T-cell (primary cell): Measurements from ENCODE around the gene DPH5. TPM values are rescaled to one million over a fixed set of nuclear protein-coding genes. Genes with fewer than 3 reads are reported as not detected.
"Not testable (repeated sequence)": the region's sequence is repeated elsewhere in the genome, so short reads cannot be mapped to it uniquely, and the experiment has no call there.

Source experiments
- ATAC-seq, 4 experiments: fragments of 200-7000 bp in 3 of 4; fragments of 150-1000 bp in 1 of 4; cut with Tn5 transposase; replicated peaks in 1 of 4; 1 replicate in 3 of 4; 2 replicates in 1 of 4; pipeline ENCODE4 v1.10.0; 2021; ENCODE audit warnings: moderate library complexity in 3 of 4, mild to moderate bottlenecking in 2 of 4, moderate number of reproducible peaks in 1 of 4
- CTCF ChIA-PET, 2 donors: fragments of 300-600 bp; sonication (Branson Sonifier 250); formaldehyde crosslinking; loops; one replicate each; lab custom pipeline; 2022; ENCODE audit warnings: antibody characterized with exemption in 2 of 2; lab: Charles Lee
- POLR2A ChIA-PET, 2 donors: fragments of 300-600 bp; sonication (Branson Sonifier 250); formaldehyde crosslinking; loops; one replicate each; lab custom pipeline; 2022; ENCODE audit warnings: antibody characterized with exemption in 2 of 2; lab: Charles Lee
- DNase-seq, 35 experiments: peaks; one replicate each; pipeline versions ENCODE4 v3.0.0 to v3.0.0-alpha.2; 2013 to 2023
- H3K27ac ChIP-seq: one replicate; pipeline ENCODE4 v1.5.1; 2013; ENCODE audit warnings: low read length
- H3K27me3 ChIP-seq, 2 experiments: replicated peaks in 1 of 2; 1 replicate in 1 of 2; 2 replicates in 1 of 2; pipeline versions ENCODE4 v1.6.1 to v1.7.0; 2013; ENCODE audit warnings: low read length in 1 of 2, mixed read lengths in 1 of 2; ENCODE audit not compliant: control insufficient read depth in 2 of 2, insufficient read depth in 2 of 2; ENCODE audit errors: extremely low read depth in 1 of 2
- H3K36me3 ChIP-seq, 2 donors: 1 replicate in 1 of 2; 2 replicates in 1 of 2; pipeline versions ENCODE4 v1.6.1 to v1.7.0; 2013; ENCODE audit warnings: low read length in 1 of 2; ENCODE audit not compliant: control insufficient read depth in 2 of 2, insufficient read depth in 1 of 2; ENCODE audit errors: extremely low read depth in 1 of 2
- H3K4me1 ChIP-seq, 2 experiments: 1 replicate in 1 of 2; 2 replicates in 1 of 2; pipeline versions ENCODE4 v1.6.1 to v1.7.0; 2013; ENCODE audit warnings: low read length in 2 of 2, mixed read lengths in 1 of 2; ENCODE audit not compliant: insufficient read depth in 2 of 2, control insufficient read depth in 1 of 2; ENCODE audit errors: extremely low read depth in 1 of 2
- H3K4me3 ChIP-seq, 2 donors: 1 replicate in 1 of 2; 2 replicates in 1 of 2; pipeline versions ENCODE4 v1.5.1 to v1.7.0; 2013; ENCODE audit warnings: mild to moderate bottlenecking in 2 of 2, low read length in 1 of 2, moderate library complexity in 1 of 2; ENCODE audit not compliant: control insufficient read depth in 1 of 2; ENCODE audit errors: extremely low read depth in 1 of 2
- H3K9me3 ChIP-seq: 2 replicates; pipeline ENCODE4 v1.7.0; 2013
- H3K27ac Mint-ChIP-seq, 2 donors: one replicate each; pipeline ENCODE4 v1.8.0; 2020 to 2021; ENCODE audit warnings: mild to moderate bottlenecking in 2 of 2, mixed read lengths in 2 of 2
- H3K27me3 Mint-ChIP-seq, 2 donors: one replicate each; pipeline ENCODE4 v1.8.0; 2021 to 2022; ENCODE audit warnings: mixed read lengths in 2 of 2
- H3K36me3 Mint-ChIP-seq: one replicate; pipeline ENCODE4 v1.8.0; 2021; ENCODE audit warnings: mixed read lengths
- H3K4me1 Mint-ChIP-seq, 3 donors: one replicate each; pipeline ENCODE4 v1.8.0; 2020 to 2022; ENCODE audit warnings: mixed read lengths in 3 of 3, mild to moderate bottlenecking in 1 of 3
- H3K4me3 Mint-ChIP-seq, 3 donors: one replicate each; pipeline ENCODE4 v1.8.0; 2020 to 2022; ENCODE audit warnings: mild to moderate bottlenecking in 3 of 3, mixed read lengths in 3 of 3, moderate library complexity in 3 of 3
- H3K9me3 Mint-ChIP-seq, 3 donors: one replicate each; pipeline ENCODE4 v1.8.0; 2020 to 2022; ENCODE audit warnings: mixed read lengths in 3 of 3
- WGBS: methylation state at CpG from one replicate; pipeline ENCODE4 v1.1.5; 2013; ENCODE audit warnings: missing lambda C conversion rate; ENCODE audit not compliant: insufficient coverage; 5-methylcytosine and 5-hydroxymethylcytosine counted together
- total RNA-seq, 35 experiments: library from RNA in 6 of 35; stranded (reverse) in 6 of 35; fragments of 120-200 nt in 1 of 35; gene quantifications; one replicate each; pipeline versions ENCODE4 v1.2.1 to v1.2.4 and lab custom pipeline; 2013 to 2026

Gene DPH5
- total RNA-seq, 5 donors from 2014 or later (not counting 1 experiment from before 2014, with no cell fraction given) = 42.7 to 65.6 (median 45.0) TPM

GRCh38 chr1:100955322-100955721, 70.3 kb downstream of the DPH5 start:
- peak overlapping the region in 1 of 2 donors; percentile 55 for H3K27ac Mint-ChIP-seq
- H3K36me3 Mint-ChIP-seq = peaks cover 55% of the 10 kb centered on the region
- no CpG with 5 or more reads among the region's 1 CpG for WGBS
- no peak overlapping the region for H3K4me3 Mint-ChIP-seq
- peaks cover 40 to 61% (median 59%) of the 10 kb centered on the region in 3 donors for H3K4me1 Mint-ChIP-seq
- no peak for DNase-seq
- Histone ChIP-seq H3K36me3 (peaks cover 8 to 11% of the 10 kb centered on the region in 2 donors), H3K9me3 (peaks cover 11% of the 10 kb centered on the region), H3K27ac (no peak overlapping the region), H3K27me3 (no peaks in the 10 kb centered on the region), H3K4me1 (peaks cover 0 to 6% of the 10 kb centered on the region in 2 experiments), H3K4me3 (no peak overlapping the region)
- no peak for ATAC-seq
- H3K27me3 Mint-ChIP-seq = no peaks in the 10 kb centered on the region
- H3K9me3 Mint-ChIP-seq = peaks cover 9 to 25% (median 21%) of the 10 kb centered on the region in 3 donors
- ChIA-PET CTCF (interaction anchor here in 1 of 2 donors (0.6 kb wide), 1 partner anchor 549 kb away, joined by 4 read pairs; no protein-coding TSS in a partner anchor), POLR2A (interaction anchor here in 1 of 2 donors (0.8 kb wide), 1 partner anchor 157 kb away, joined by 3 read pairs; no protein-coding TSS in a partner anchor)

GRCh38 chr1:100953960-100954730, 71.4 kb downstream of the DPH5 start:
- H3K4me1 ChIP-seq = peaks cover 6 to 16% of the 10 kb centered on the region in 2 experiments
- Mint-ChIP-seq H3K4me1 (peaks cover 45 to 64% (median 61%) of the 10 kb centered on the region in 3 donors), H3K9me3 (peaks cover 9 to 25% (median 21%) of the 10 kb centered on the region in 3 donors), H3K27ac (peak overlapping the region; percentile 71 to 86), H3K27me3 (no peaks in the 10 kb centered on the region), H3K4me3 (no peak overlapping the region), H3K36me3 (peaks cover 55% of the 10 kb centered on the region)
- ChIA-PET CTCF (interaction anchor here in 1 of 2 donors (0.6 kb wide), 1 partner anchor 40 kb away, joined by 4 read pairs; no protein-coding TSS in a partner anchor), POLR2A (interaction anchor here in 1 of 2 donors (0.6 kb wide), 1 partner anchor 34 kb away, joined by 3 read pairs; no protein-coding TSS in a partner anchor)
- H3K36me3 ChIP-seq = peaks cover 10 to 11% of the 10 kb centered on the region in 2 donors
- no CpG with 5 or more reads among the region's 2 CpGs for WGBS
- H3K27me3 ChIP-seq = no peaks in the 10 kb centered on the region
- no peak for ATAC-seq
- H3K9me3 ChIP-seq = peaks cover 11% of the 10 kb centered on the region
- H3K4me3 ChIP-seq = no peak overlapping the region
- DNase-seq = no peak
- no peak overlapping the region for H3K27ac ChIP-seq

GRCh38 chr1:100952970-100953369, 72.6 kb downstream of the DPH5 start:
- H3K27me3 Mint-ChIP-seq, H3K4me3 ChIP-seq, DNase-seq, POLR2A ChIA-PET, H3K27me3 ChIP-seq, CTCF ChIA-PET, ATAC-seq, H3K4me3 Mint-ChIP-seq: not testable (repeated sequence)
- Mint-ChIP-seq H3K4me1 (peaks cover 56 to 69% (median 68%) of the 10 kb centered on the region in 3 donors), H3K9me3 (peaks cover 14 to 35% (median 24%) of the 10 kb centered on the region in 3 donors), H3K27ac (peak overlapping the region; percentile 76 to 86), H3K36me3 (peaks cover 58% of the 10 kb centered on the region)
- no CpG with 5 or more reads among the region's 1 CpG for WGBS
- Histone ChIP-seq H3K9me3 (peaks cover 11% of the 10 kb centered on the region), H3K4me1 (peaks cover 13 to 25% of the 10 kb centered on the region in 2 experiments), H3K27ac (peak overlapping the region; percentile 20), H3K36me3 (peaks cover 10 to 14% of the 10 kb centered on the region in 2 donors)

GRCh38 chr1:100952104-100952745, 73.4 kb downstream of the DPH5 start:
- ATAC-seq (no peak), DNase-seq (no peak)
- Histone ChIP-seq H3K9me3 (peaks cover 11% of the 10 kb centered on the region), H3K27me3 (no peaks in the 10 kb centered on the region), H3K4me1 (peaks cover 13 to 25% of the 10 kb centered on the region in 2 experiments), H3K4me3 (no peak overlapping the region), H3K27ac (peak overlapping the region; percentile 21), H3K36me3 (peaks cover 10 to 14% of the 10 kb centered on the region in 2 donors)
- CTCF ChIA-PET = interaction anchor here in 1 of 2 donors (1.1 kb wide), 1 partner anchor 22 kb away, joined by 4 read pairs; no protein-coding TSS in a partner anchor
- no peak overlapping the region for H3K4me3 Mint-ChIP-seq
- no CpG with 5 or more reads among the region's 4 CpGs for WGBS
- POLR2A ChIA-PET = interaction anchor here in 1 of 2 donors (0.7 kb wide), 1 partner anchor 21 kb away, joined by 3 read pairs; no protein-coding TSS in a partner anchor
- no peaks in the 10 kb centered on the region for H3K27me3 Mint-ChIP-seq
- H3K27ac Mint-ChIP-seq = peak overlapping the region; percentile 76 to 94
- peaks cover 65% of the 10 kb centered on the region for H3K36me3 Mint-ChIP-seq
- H3K4me1 Mint-ChIP-seq = peaks cover 60 to 74% (median 73%) of the 10 kb centered on the region in 3 donors
- peaks cover 19 to 42% (median 29%) of the 10 kb centered on the region in 3 donors for H3K9me3 Mint-ChIP-seq

GRCh38 chr1:100950781-100951180, 74.8 kb downstream of the DPH5 start:
- CTCF ChIA-PET = interaction anchor here in 1 of 2 donors (1.0 kb wide), 1 partner anchor 31 kb away, joined by 3 read pairs; no protein-coding TSS in a partner anchor
- Mint-ChIP-seq H3K27me3 (no peaks in the 10 kb centered on the region), H3K36me3 (peaks cover 77% of the 10 kb centered on the region), H3K9me3 (peaks cover 26 to 57% (median 42%) of the 10 kb centered on the region in 3 donors), H3K4me1 (peaks cover 66 to 83% (median 79%) of the 10 kb centered on the region in 3 donors), H3K4me3 (peak overlapping the region in 1 of 3 donors; percentile 82), H3K27ac (peak overlapping the region; percentile 94 to 97)
- Histone ChIP-seq H3K36me3 (peaks cover 10 to 14% of the 10 kb centered on the region in 2 donors), H3K4me3 (no peak overlapping the region), H3K9me3 (peaks cover 11% of the 10 kb centered on the region), H3K27ac (peak overlapping the region; percentile 22), H3K27me3 (no peaks in the 10 kb centered on the region), H3K4me1 (peaks cover 13 to 25% of the 10 kb centered on the region in 2 experiments)
- WGBS = 96% methylated on average over 3 of the region's 4 CpGs
- POLR2A ChIA-PET = interaction anchor here in 1 of 2 donors (0.8 kb wide), 1 partner anchor 22 kb away, joined by 3 read pairs; no protein-coding TSS in a partner anchor
- DNase-seq (no peak), ATAC-seq (no peak)
